ENCODE measurements around the gene PLD4. TPM values are rescaled to one million over a fixed set of nuclear protein-coding genes. Genes with fewer than 3 reads are reported as not detected.

The PLD4 gene
- total and polyA plus RNA-seq, 4 experiments from 2014 or later = 0.68 TPM; not detected in 3

DNA sequence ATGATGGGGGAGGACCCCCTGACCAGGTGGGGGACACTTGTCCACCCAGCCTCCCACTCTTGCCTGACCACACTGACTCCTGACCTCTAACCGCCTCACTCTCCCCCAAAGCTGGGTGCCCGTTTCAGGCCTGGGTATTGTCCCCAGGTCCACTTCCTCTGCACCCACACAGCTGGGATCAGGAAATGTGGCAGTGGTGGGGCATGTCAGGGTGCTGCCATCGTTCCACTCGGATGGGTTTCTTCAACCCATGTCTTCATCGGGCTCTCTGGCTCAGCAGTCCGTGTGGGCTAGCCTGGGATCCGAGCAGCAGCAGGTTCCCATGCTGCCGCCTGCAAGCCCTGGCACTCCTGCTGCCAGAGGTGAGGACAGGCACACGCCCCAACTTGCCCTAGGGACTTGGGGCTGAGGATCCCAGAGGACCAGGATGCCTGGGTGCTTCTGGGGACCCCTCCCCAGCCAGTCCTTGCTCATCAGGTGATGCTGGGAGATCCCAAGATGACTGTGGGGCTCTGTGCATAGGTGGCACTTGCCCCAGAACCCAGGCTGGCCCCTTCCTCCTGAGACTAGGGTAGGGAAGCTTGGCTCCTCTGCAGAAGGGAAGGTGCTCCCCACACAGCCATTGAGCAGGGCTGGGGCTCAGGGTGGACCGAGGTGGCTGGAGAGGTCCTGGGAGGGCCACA, 58.0 kb downstream of the PLD4 start:
- H3K27me3 ChIP-seq (ENCODE audit: insufficient read depth, low read length) = peaks cover under 1% of the 10 kb centered on the region
- H3K9me3 Mint-ChIP-seq = peaks cover 0 to 3% (median 0%) of the 10 kb centered on the region in 8 donors
- peaks cover 6 to 12% of the 10 kb centered on the region in 2 donors for H3K27me3 Mint-ChIP-seq
- ChIA-PET CTCF (ENCODE audit: partially characterized antibody) (interaction anchor here (2.4 kb wide), 1 partner anchor 62 kb away, joined by 15 read pairs; no protein-coding TSS in a partner anchor), POLR2A (ENCODE audit: partially characterized antibody) (no interaction called here)
- no peak overlapping the region for H3K27ac ChIP-seq (ENCODE audit: low read depth, low read length)
- H3K4me1 Mint-ChIP-seq = peaks cover 1 to 17% (median 8%) of the 10 kb centered on the region in 4 donors
- no peaks in the 10 kb centered on the region for H3K9me3 ChIP-seq (ENCODE audit: control insufficient read depth in 1 of 2, low read length in 2 of 2)
- H3K27ac Mint-ChIP-seq = peak overlapping the region in 2 of 7 donors; percentile 48 to 73
- H3K4me3 Mint-ChIP-seq = no peak overlapping the region
- peaks cover 15% of the 10 kb centered on the region for H3K4me1 ChIP-seq (ENCODE audit: insufficient read depth, low read length)
- no peaks in the 10 kb centered on the region for H3K36me3 ChIP-seq (ENCODE audit: insufficient read depth, low read length)
- H3K36me3 Mint-ChIP-seq = no peaks in the 10 kb centered on the region
- peak in 1 of 5 donors; percentile 17 for DNase-seq
- H3K4me3 ChIP-seq (ENCODE audit: low read length in 2 of 2) = no peak overlapping the region
- intact Hi-C loops (cut with micrococcal nuclease) = no loop called here

Other genes with a start within 250 kb of the PLD4 start
- gene INF2, start 235.3 kb upstream of the PLD4 start, total RNA-seq = 10 to 100 TPM; 93.1 to 96.8 TPM
- gene INF2, start 235.3 kb upstream of the PLD4 start, polyA plus RNA-seq = 10 to 100 TPM in 1 of 2 donors, 1 to 10 TPM in 1; 4.0 to 11.6 TPM
- gene ADSS1, start 200.7 kb upstream of the PLD4 start, total RNA-seq = 1 to 10 TPM; 1.5 TPM
- gene ADSS1, start 200.7 kb upstream of the PLD4 start, polyA plus RNA-seq = 1 to 10 TPM in 1 of 2 donors, under 1 TPM in 1; 0.16 to 1.8 TPM
- gene SIVA1, start 171.7 kb upstream of the PLD4 start, total RNA-seq = 10 to 100 TPM; 69.3 to 80.2 TPM
- gene SIVA1, start 171.7 kb upstream of the PLD4 start, polyA plus RNA-seq = 100 to 1,000 TPM; 208 to 266 TPM
- gene AKT1, start 129.1 kb upstream of the PLD4 start, total RNA-seq = 10 to 100 TPM; 88.7 to 90.5 TPM
- gene AKT1, start 129.1 kb upstream of the PLD4 start, polyA plus RNA-seq = 10 to 100 TPM in 1 of 2 donors, 1 to 10 TPM in 1; 5.3 to 23.5 TPM
- 10 to 100 TPM; 11.6 to 12.3 TPM for gene ZBTB42, start 123.8 kb upstream of the PLD4 start, total RNA-seq
- 1 to 10 TPM; 2.0 to 2.1 TPM for gene ZBTB42, start 123.8 kb upstream of the PLD4 start, polyA plus RNA-seq
- gene CEP170B, start 59.6 kb upstream of the PLD4 start, total RNA-seq = 1 to 10 TPM; 3.0 to 3.8 TPM
- gene CEP170B, start 59.6 kb upstream of the PLD4 start, polyA plus RNA-seq = under 1 TPM in 1 of 2 donors, not detected in 1; 0.16 TPM
- under 1 TPM; 0.06 to 0.15 TPM for gene AHNAK2, start 53.5 kb downstream of the PLD4 start, total RNA-seq
- gene AHNAK2, start 53.5 kb downstream of the PLD4 start, polyA plus RNA-seq = not detected
- gene CLBA1, start 60.9 kb downstream of the PLD4 start, total RNA-seq = 1 to 10 TPM; 1.3 to 1.6 TPM
- gene CLBA1, start 60.9 kb downstream of the PLD4 start, polyA plus RNA-seq = 1 to 10 TPM; 1.2 to 1.3 TPM
- gene CDCA4, start 96.2 kb downstream of the PLD4 start, total RNA-seq = 10 to 100 TPM; 17.1 to 19.0 TPM
- 10 to 100 TPM; 18.7 to 20.9 TPM for gene CDCA4, start 96.2 kb downstream of the PLD4 start, polyA plus RNA-seq
- gene GPR132, start 140.6 kb downstream of the PLD4 start, total RNA-seq = 10 to 100 TPM; 47.3 to 49.2 TPM
- 10 to 100 TPM in 1 of 2 donors, 1 to 10 TPM in 1; 4.9 to 40.0 TPM for gene GPR132, start 140.6 kb downstream of the PLD4 start, polyA plus RNA-seq
- gene JAG2, start 243.9 kb downstream of the PLD4 start, total RNA-seq = under 1 TPM; 0.29 to 0.80 TPM
- gene JAG2, start 243.9 kb downstream of the PLD4 start, polyA plus RNA-seq = not detected